ENCODE results near the gene TMEM132E.

The TMEM132E gene

GRCh38 chr17:34575182-34575581 is 4.2 kb upstream of the TMEM132E start:
- Histone ChIP-seq H3K36me3 (ENCODE audit: control insufficient read depth, insufficient read depth, low read length) (no peaks in the 10 kb centered on the region), H3K9ac (ENCODE audit: low read length) (no peak overlapping the region), H3K27me3 (ENCODE audit: control insufficient read depth, insufficient read depth, low read length) (peaks cover 20% of the 10 kb centered on the region), H3K27ac (ENCODE audit: low read depth, low read length) (no peak overlapping the region), H3K4me1 (ENCODE audit: control insufficient read depth, insufficient read depth, low read length) (peaks cover 4% of the 10 kb centered on the region), H3K4me3 (ENCODE audit: low read length) (no peak overlapping the region)

- H3K27me3 ChIP-seq (ENCODE audit: control insufficient read depth, insufficient read depth, low read length) = peaks cover 41% of the 10 kb centered on the region
- H3K27ac ChIP-seq (ENCODE audit: low read depth, low read length) = no peak overlapping the region
- no peak overlapping the region for H3K4me3 ChIP-seq (ENCODE audit: low read length)
- peaks cover 12% of the 10 kb centered on the region for H3K4me1 ChIP-seq (ENCODE audit: control insufficient read depth, insufficient read depth, low read length)
- H3K9ac ChIP-seq (ENCODE audit: low read length) = no peak overlapping the region
- no peaks in the 10 kb centered on the region for H3K36me3 ChIP-seq (ENCODE audit: control insufficient read depth, insufficient read depth, low read length)
Measured at GRCh38 chr17:34578016-34578415, 1.4 kb upstream of the TMEM132E start.

GRCh38 chr17:34578656-34579016 is 746 bp upstream of the TMEM132E start:
- Histone ChIP-seq H3K9ac (ENCODE audit: low read length) (no peak overlapping the region), H3K27ac (ENCODE audit: low read depth, low read length) (no peak overlapping the region), H3K36me3 (ENCODE audit: control insufficient read depth, insufficient read depth, low read length) (no peaks in the 10 kb centered on the region), H3K4me1 (ENCODE audit: control insufficient read depth, insufficient read depth, low read length) (peaks cover 12% of the 10 kb centered on the region), H3K27me3 (ENCODE audit: control insufficient read depth, insufficient read depth, low read length) (peaks cover 44% of the 10 kb centered on the region), H3K4me3 (ENCODE audit: low read length) (peak overlapping the region; percentile 62)

- no peak overlapping the region for H3K9ac ChIP-seq (ENCODE audit: low read length)
- H3K27me3 ChIP-seq (ENCODE audit: control insufficient read depth, insufficient read depth, low read length) = peaks cover 44% of the 10 kb centered on the region
Measured at GRCh38 chr17:34579979-34580684, 750 bp downstream of the TMEM132E start.

GRCh38 chr17:34580685-34581445 is 1.5 kb downstream of the TMEM132E start:
- H3K4me1 ChIP-seq (ENCODE audit: control insufficient read depth, insufficient read depth, low read length) = peaks cover 12% of the 10 kb centered on the region
- H3K27me3 ChIP-seq (ENCODE audit: control insufficient read depth, insufficient read depth, low read length) = peaks cover 44% of the 10 kb centered on the region
- no peak overlapping the region for H3K27ac ChIP-seq (ENCODE audit: low read depth, low read length)
- H3K4me3 ChIP-seq (ENCODE audit: low read length) = peak overlapping the region; percentile 45
- H3K9ac ChIP-seq (ENCODE audit: low read length) = no peak overlapping the region
- H3K36me3 ChIP-seq (ENCODE audit: control insufficient read depth, insufficient read depth, low read length) = no peaks in the 10 kb centered on the region

More at GRCh38 chr17:34579979-34580684, 750 bp downstream of the TMEM132E start:
- Histone ChIP-seq H3K27ac (ENCODE audit: low read depth, low read length) (no peak overlapping the region), H3K36me3 (ENCODE audit: control insufficient read depth, insufficient read depth, low read length) (no peaks in the 10 kb centered on the region), H3K4me1 (ENCODE audit: control insufficient read depth, insufficient read depth, low read length) (peaks cover 12% of the 10 kb centered on the region), H3K4me3 (ENCODE audit: low read length) (peak overlapping the region; percentile 45)

- Histone ChIP-seq H3K9ac (ENCODE audit: low read length) (no peak overlapping the region), H3K27ac (ENCODE audit: low read depth, low read length) (no peak overlapping the region), H3K4me3 (ENCODE audit: low read length) (peak overlapping the region; percentile 32), H3K36me3 (ENCODE audit: control insufficient read depth, insufficient read depth, low read length) (no peaks in the 10 kb centered on the region), H3K4me1 (ENCODE audit: control insufficient read depth, insufficient read depth, low read length) (peaks cover 12% of the 10 kb centered on the region), H3K27me3 (ENCODE audit: control insufficient read depth, insufficient read depth, low read length) (peaks cover 44% of the 10 kb centered on the region)
Measured at GRCh38 chr17:34581446-34582184, 2.2 kb downstream of the TMEM132E start.

- Histone ChIP-seq H3K4me3 (ENCODE audit: low read length) (no peak overlapping the region), H3K27ac (ENCODE audit: low read depth, low read length) (no peak overlapping the region), H3K36me3 (ENCODE audit: control insufficient read depth, insufficient read depth, low read length) (no peaks in the 10 kb centered on the region), H3K4me1 (ENCODE audit: control insufficient read depth, insufficient read depth, low read length) (peaks cover 12% of the 10 kb centered on the region), H3K9ac (ENCODE audit: low read length) (no peak overlapping the region), H3K27me3 (ENCODE audit: control insufficient read depth, insufficient read depth, low read length) (peaks cover 44% of the 10 kb centered on the region)
Measured at GRCh38 chr17:34582185-34582900, 3.0 kb downstream of the TMEM132E start.

GRCh38 chr17:34582901-34583245 is 3.5 kb downstream of the TMEM132E start:
- Histone ChIP-seq H3K4me3 (ENCODE audit: low read length) (no peak overlapping the region), H3K36me3 (ENCODE audit: control insufficient read depth, insufficient read depth, low read length) (no peaks in the 10 kb centered on the region), H3K9ac (ENCODE audit: low read length) (no peak overlapping the region), H3K4me1 (ENCODE audit: control insufficient read depth, insufficient read depth, low read length) (peaks cover 12% of the 10 kb centered on the region), H3K27me3 (ENCODE audit: control insufficient read depth, insufficient read depth, low read length) (peaks cover 39% of the 10 kb centered on the region), H3K27ac (ENCODE audit: low read depth, low read length) (no peak overlapping the region)

- no peaks in the 10 kb centered on the region for H3K36me3 ChIP-seq (ENCODE audit: control insufficient read depth, insufficient read depth, low read length)
- H3K9ac ChIP-seq (ENCODE audit: low read length) = no peak overlapping the region
- peaks cover 7% of the 10 kb centered on the region for H3K4me1 ChIP-seq (ENCODE audit: control insufficient read depth, insufficient read depth, low read length)
- H3K4me3 ChIP-seq (ENCODE audit: low read length) = no peak overlapping the region
- H3K27me3 ChIP-seq (ENCODE audit: control insufficient read depth, insufficient read depth, low read length) = peaks cover 35% of the 10 kb centered on the region
- H3K27ac ChIP-seq (ENCODE audit: low read depth, low read length) = no peak overlapping the region
Measured at GRCh38 chr17:34584805-34585416, 5.5 kb downstream of the TMEM132E start.

- H3K4me3 ChIP-seq (ENCODE audit: low read length) = no peak overlapping the region
- peaks cover 21% of the 10 kb centered on the region for H3K27me3 ChIP-seq (ENCODE audit: control insufficient read depth, insufficient read depth, low read length)
- no peak overlapping the region for H3K9ac ChIP-seq (ENCODE audit: low read length)
- no peaks in the 10 kb centered on the region for H3K36me3 ChIP-seq (ENCODE audit: control insufficient read depth, insufficient read depth, low read length)
- H3K4me1 ChIP-seq (ENCODE audit: control insufficient read depth, insufficient read depth, low read length) = peaks cover under 1% of the 10 kb centered on the region
- no peak overlapping the region for H3K27ac ChIP-seq (ENCODE audit: low read depth, low read length)
Measured at GRCh38 chr17:34586346-34586846, 7.0 kb downstream of the TMEM132E start.

GRCh38 chr17:34588266-34588665 is 8.9 kb downstream of the TMEM132E start:
- H3K4me3 ChIP-seq (ENCODE audit: low read length) = no peak overlapping the region
- no peaks in the 10 kb centered on the region for H3K36me3 ChIP-seq (ENCODE audit: control insufficient read depth, insufficient read depth, low read length)
- H3K27ac ChIP-seq (ENCODE audit: low read depth, low read length) = no peak overlapping the region
- no peak overlapping the region for H3K9ac ChIP-seq (ENCODE audit: low read length)
- H3K4me1 ChIP-seq (ENCODE audit: control insufficient read depth, insufficient read depth, low read length) = no peaks in the 10 kb centered on the region
- peaks cover 5% of the 10 kb centered on the region for H3K27me3 ChIP-seq (ENCODE audit: control insufficient read depth, insufficient read depth, low read length)

Data from rectal smooth muscle tissue (tissue), 1 donor.